GM18505 (cell line): ENCODE data around the gene MIDN.
"Not testable (repeated sequence)": the region's sequence is repeated elsewhere in the genome, so short reads cannot be mapped to it uniquely, and the experiment has no call there.

Source experiments
- ATAC-seq: cut with Tn5 transposase; IDR thresholded peaks from one replicate; pipeline ENCODE4 v1.9.1; 2021; ENCODE audit not compliant: unreplicated experiment
- POLR2A ChIP-seq: IDR thresholded peaks from 4 replicates; pipeline ENCODE4 v1.6.1; 2011; ENCODE audit warnings: borderline replicate concordance; ENCODE audit not compliant: insufficient read depth, insufficient read length; ENCODE audit errors: extremely low read depth

MIDN gene

GRCh38 chr19:1300744-1301490 lies 52.5 kb downstream of the MIDN start:
- ATAC-seq = no peak
- TF ChIP-seq POLR2A = no peak

GRCh38 chr19:1302533-1303239 lies 54.3 kb downstream of the MIDN start:
- ATAC-seq = no peak
- TF ChIP-seq POLR2A = no peak

- TF ChIP-seq POLR2A = no peak
- no peak for ATAC-seq
Observed at GRCh38 chr19:1304197-1304924, 56.0 kb downstream of the MIDN start.

GRCh38 chr19:1305354-1305753 lies 57.0 kb downstream of the MIDN start:
- not testable (repeated sequence) for ATAC-seq

- ATAC-seq = no peak
- no peak for TF ChIP-seq POLR2A
Observed at GRCh38 chr19:1307320-1307719, 58.9 kb downstream of the MIDN start.

- no peak for TF ChIP-seq POLR2A
- no peak for ATAC-seq
Observed at GRCh38 chr19:1307755-1308303, 59.4 kb downstream of the MIDN start.

GRCh38 chr19:1308718-1309117 lies 60.3 kb downstream of the MIDN start:
- no peak for ATAC-seq
- no peak for TF ChIP-seq POLR2A
